ENCODE measurements around the gene ENPP6.

DNA sequence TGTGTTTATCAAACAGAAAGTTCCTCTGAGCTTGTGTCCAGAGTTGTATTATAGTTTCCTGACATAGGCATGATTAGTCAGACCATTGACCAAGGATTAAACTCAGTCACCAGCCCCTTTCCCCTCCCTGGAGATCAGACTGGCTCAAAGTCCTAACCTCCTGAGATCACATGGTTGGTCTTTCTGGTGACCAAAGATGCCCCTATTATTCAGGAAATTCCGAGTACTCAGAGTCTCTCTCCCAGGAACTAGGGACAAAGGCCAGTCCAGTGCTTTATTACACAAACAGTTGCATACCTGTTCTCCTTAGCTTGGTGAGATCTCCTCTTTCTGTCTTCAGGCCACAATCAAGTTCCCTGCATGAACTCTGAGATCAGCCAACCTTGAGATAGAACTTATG, 14.5 kb upstream of the ENPP6 start:
- TF ChIP-seq POLR2A (IDR thresholded peaks at IDR 0.05), result no peak
- TF ChIP-seq, protein P1, sequence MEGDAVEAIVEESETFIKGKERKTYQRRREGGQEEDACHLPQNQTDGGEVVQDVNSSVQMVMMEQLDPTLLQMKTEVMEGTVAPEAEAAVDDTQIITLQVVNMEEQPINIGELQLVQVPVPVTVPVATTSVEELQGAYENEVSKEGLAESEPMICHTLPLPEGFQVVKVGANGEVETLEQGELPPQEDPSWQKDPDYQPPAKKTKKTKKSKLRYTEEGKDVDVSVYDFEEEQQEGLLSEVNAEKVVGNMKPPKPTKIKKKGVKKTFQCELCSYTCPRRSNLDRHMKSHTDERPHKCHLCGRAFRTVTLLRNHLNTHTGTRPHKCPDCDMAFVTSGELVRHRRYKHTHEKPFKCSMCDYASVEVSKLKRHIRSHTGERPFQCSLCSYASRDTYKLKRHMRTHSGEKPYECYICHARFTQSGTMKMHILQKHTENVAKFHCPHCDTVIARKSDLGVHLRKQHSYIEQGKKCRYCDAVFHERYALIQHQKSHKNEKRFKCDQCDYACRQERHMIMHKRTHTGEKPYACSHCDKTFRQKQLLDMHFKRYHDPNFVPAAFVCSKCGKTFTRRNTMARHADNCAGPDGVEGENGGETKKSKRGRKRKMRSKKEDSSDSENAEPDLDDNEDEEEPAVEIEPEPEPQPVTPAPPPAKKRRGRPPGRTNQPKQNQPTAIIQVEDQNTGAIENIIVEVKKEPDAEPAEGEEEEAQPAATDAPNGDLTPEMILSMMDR (IDR thresholded peaks at IDR 0.05), result no peak

Measured in uterus (tissue), 2 donors.